Ishikawa (cell line): ENCODE measurements around the gene ANO6.

Experiments used
- CEBPB ChIP-seq: IDR thresholded peaks from 2 replicates; pipeline ENCODE4 v1.6.1; 2012
- CREB1 ChIP-seq: IDR thresholded peaks from 2 replicates; pipeline ENCODE4 v1.6.1; 2012; ENCODE audit warnings: low read depth
- EGR1 ChIP-seq: IDR thresholded peaks from 2 replicates; pipeline ENCODE4 v1.6.1; 2012
- EP300 ChIP-seq: IDR thresholded peaks from 2 replicates; pipeline ENCODE4 v1.6.1; 2012; ENCODE audit warnings: borderline replicate concordance
- MAX ChIP-seq: IDR thresholded peaks from 2 replicates; pipeline ENCODE4 v1.6.1; 2012
- NFIC ChIP-seq: IDR thresholded peaks from 2 replicates; pipeline ENCODE4 v1.6.1; 2012
- RAD21 ChIP-seq: IDR thresholded peaks from 2 replicates; pipeline ENCODE4 v1.6.1; 2012; ENCODE audit warnings: low read depth
- REST ChIP-seq: IDR thresholded peaks from 2 replicates; pipeline ENCODE4 v1.6.1; 2012; ENCODE audit warnings: low read depth, mild to moderate bottlenecking
- TAF1 ChIP-seq: IDR thresholded peaks from 2 replicates; pipeline ENCODE4 v1.6.1; 2012; ENCODE audit warnings: low read depth, mild to moderate bottlenecking
- TCF12 ChIP-seq: IDR thresholded peaks from 2 replicates; pipeline ENCODE4 v1.6.1; 2012; ENCODE audit warnings: low read depth
- USF1 ChIP-seq: IDR thresholded peaks from 2 replicates; pipeline ENCODE4 v1.6.1; 2012
- YY1 ChIP-seq: IDR thresholded peaks from 2 replicates; pipeline ENCODE4 v1.6.1; 2012; ENCODE audit warnings: low read depth

- TF ChIP-seq CEBPB (no peak), USF1 (no peak), RAD21 (no peak), YY1 (no peak), CREB1 (no peak), REST (no peak), EP300 (no peak), NFIC (no peak), TCF12 (no peak), EGR1 (no peak), TAF1 (no peak), MAX (no peak)
These were observed 6.1 kb upstream of the ANO6 start for GRCh38 chr12:45209784-45210183.
